HG02759 (cell line): ENCODE results near the gene UGT1A1.

ENCODE experiments used
- ATAC-seq: cut with Tn5 transposase; IDR thresholded peaks from one replicate; pipeline ENCODE4 v1.9.1; 2021; ENCODE audit warnings: mild to moderate bottlenecking, moderate library complexity; ENCODE audit not compliant: unreplicated experiment

UGT1A1 gene

GRCh38 chr2:233794128-233794658 is 34.1 kb downstream of the UGT1A1 start:
- no peak for ATAC-seq

DNA sequence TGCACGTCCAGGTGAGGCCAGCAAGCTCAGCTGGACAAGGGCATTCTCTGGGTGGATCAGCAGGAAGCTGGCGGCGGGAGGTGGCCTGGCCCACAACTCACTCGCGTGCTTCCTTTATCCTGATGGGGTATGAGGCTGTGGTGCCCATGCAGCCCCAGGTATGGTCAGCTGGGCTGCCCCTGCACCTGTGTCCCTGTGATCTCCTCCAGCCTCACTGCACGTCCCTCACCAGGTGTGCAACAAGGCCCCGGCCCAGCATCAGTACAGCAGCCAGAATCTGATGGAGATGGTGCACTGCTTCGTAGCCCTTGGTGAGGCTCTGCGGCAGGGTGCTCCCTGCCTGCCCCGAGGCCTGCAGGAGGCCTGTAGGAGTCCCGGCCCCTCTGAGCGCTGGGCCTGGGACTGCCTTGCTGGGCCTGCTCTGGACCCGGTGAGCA is 35.7 kb downstream of the UGT1A1 start:
- no peak for ATAC-seq

- no peak for ATAC-seq
Observed at GRCh38 chr2:233796254-233796653, 36.2 kb downstream of the UGT1A1 start.

DNA sequence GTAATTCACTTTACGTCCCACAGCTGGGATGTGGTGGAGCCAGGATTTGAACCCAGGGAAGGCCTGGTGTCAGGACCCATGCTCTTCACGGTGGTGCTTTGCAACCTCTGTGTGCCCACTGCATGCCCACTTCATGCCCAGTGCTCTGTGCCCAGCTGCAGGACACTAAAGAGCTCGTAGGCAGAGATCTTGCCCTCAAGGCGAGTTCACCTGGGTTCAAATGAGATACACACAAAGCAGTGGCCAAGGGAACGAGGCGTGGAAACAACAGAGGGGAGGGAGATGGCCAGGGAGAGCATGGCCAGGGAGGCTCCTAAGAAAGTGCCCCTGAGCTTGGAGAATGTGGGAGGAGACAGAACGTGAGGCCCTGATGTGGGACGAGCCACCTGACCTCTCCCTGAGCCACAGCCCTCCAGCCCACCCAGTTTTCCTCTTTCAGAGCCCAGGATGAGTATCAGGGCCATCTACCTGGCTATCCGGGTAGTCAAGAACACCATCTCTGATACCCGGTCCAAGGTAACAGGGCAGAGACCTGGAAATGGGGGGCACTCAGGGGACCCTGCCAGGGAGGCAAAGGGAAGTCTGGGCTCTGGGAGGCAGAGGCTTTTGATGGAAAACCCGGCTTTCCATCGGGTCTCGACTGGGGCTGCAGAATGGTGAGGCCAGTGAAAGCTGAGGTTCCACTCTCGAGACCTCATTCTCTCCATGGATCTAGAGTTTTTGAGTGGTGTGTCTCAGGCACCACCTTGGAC is 38.4 kb downstream of the UGT1A1 start:
- no peak for ATAC-seq

GRCh38 chr2:233799087-233799665 is 39.1 kb downstream of the UGT1A1 start:
- ATAC-seq, result no peak

GRCh38 chr2:233799716-233800115 is 39.6 kb downstream of the UGT1A1 start:
- no peak for ATAC-seq

DNA sequence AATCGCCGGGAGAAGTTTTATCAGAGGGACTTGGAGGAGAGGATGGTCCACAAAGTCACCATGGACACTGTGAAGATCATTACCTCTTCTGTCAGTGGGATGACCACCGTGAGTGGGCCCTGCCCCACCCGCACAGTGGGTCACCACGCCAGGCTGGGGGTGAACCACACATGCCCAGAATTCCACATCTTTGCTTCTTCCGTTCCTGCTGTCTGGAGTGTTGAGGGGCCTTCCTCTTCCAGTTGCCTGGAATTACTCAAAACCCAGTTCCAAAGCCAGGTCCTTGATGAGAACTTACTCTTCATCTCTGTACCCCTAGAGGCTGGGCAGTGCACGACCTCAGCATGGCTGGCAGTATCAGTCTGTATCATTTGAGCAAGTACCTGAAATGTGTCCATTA is 40.1 kb downstream of the UGT1A1 start:
- no peak for ATAC-seq

DNA sequence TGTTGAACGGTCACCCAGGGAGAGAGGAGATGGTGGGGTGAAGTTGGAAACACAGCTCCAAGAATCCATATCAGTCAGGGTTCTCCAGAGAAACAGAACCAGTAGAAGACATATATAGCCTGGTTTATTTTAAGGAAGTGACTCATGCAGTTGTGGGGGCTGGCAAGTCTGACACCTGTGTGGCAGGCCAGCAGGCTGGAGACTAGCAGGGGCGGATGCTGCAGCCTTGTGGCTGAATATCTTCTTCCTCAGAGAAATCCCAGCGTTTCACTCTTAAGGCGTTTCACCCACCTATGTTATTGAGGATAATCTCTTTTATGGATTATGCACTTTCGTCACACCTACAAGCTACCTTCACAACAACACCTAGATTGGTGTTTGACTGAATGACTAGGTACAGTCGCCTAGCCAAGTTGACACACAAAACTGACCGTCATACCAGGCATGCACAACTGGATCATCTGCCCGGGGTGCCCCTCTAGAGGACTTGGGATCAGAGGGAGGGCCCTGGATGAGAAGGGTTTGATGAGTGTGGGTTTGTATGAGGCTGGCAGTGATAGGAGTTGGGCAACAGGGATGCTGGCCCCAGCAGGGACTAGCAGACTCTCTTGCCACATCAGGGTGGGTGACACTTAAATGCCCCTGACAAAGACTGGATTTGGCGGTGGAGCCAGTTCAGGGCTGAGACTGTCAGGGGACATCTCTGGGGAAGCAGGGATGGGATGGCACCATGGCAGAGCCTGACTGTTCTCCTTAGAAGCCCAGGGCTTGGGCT is 41.5 kb downstream of the UGT1A1 start:
- ATAC-seq, result no peak

DNA sequence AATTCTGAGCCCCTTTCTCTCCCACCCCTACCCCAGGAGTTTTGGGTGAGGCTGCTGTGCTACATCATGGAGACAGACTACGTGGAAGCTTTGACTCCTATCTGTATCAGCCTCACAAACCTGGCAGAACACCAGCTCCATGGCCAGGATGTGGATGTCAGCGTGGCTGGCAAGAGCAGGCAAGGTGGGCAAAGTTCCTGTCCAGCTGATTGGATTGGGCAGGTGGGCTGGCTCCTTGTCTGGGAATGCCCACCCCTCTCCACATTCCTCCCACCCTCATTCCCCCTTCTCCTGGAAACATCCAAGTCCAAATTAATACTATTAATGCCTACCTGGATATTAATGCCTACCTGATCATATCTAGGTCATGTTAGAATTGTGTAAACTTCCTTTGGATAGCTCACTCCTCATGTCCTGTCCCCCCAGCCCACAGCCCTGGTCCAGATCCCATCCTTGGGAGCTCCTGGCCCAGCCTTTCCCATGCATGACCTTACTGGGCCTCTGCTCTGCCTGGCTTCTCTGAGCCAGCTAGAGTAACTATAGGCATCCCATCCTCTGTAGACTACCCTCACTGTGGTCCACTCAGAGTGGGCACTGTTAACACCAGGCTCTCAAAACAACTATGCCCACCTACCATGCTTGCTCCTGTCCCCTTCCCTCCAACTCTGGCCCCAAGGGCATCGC is 42.2 kb downstream of the UGT1A1 start:
- no peak for ATAC-seq

GRCh38 chr2:233803292-233803911 is 43.3 kb downstream of the UGT1A1 start:
- no peak for ATAC-seq

DNA sequence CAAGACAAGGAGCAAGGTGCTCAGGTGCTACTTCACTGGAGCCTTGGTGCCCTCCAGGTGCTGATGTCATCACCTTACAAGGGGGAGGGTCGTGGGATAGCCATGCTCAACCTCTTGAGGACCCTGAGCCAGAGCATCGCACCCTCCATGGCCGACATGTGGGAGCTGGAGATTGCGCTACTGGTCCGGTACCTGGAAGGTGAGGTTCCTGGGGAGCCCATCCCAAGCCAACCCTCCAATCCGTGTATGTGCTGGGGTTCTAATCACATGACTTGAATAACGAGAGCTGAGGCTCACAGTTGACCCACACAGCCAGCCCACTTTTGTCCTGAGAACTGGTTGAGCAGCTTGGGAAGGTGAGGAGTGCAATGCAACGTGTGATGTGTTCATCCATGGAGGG is 43.9 kb downstream of the UGT1A1 start:
- ATAC-seq, result no peak

GRCh38 chr2:233807215-233807865 is 47.3 kb downstream of the UGT1A1 start:
- ATAC-seq, result no peak

GRCh38 chr2:233807966-233808935 is 48.2 kb downstream of the UGT1A1 start:
- ATAC-seq, result no peak

DNA sequence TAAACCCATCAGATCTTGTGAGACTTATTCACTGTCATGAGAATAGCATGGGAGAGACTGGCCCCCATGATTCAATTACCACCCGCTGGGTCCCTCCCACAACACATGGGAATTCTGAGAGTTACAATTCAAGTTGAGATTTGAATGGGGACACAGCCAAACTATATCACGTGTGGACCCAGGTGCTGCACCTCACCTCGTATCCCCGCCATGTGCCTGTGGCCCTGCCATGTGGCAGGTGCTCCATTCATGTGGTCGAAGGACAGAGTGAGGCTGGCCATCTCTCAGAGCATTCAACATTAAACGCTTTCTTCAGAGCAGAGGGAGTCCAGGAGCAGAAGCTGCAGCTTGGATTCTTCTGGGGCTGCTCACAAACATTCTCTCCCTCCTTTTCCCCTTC is 50.3 kb downstream of the UGT1A1 start:
- no peak for ATAC-seq

DNA sequence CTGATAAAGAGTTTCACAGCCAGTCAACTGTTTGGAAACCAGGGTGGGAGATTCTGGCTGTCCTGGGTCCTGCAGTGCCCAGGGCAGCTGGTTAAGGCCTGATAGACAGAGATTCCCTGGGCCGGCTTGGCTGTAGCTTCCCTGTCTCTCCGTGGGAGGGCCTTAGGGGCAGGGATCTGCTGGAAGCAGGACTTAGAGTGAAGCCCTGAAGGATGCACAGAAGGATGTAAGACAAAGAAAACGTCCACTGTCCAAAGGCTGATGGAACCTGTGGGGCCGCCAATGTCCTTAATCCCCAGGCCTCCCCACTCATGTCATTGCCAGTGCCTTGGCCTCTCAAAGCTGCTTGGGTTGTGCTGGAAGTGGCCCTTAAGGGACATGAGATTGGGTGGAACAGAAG is 51.0 kb downstream of the UGT1A1 start:
- ATAC-seq, result no peak

- no peak for ATAC-seq
Observed at GRCh38 chr2:233811732-233812131, 51.7 kb downstream of the UGT1A1 start.

- ATAC-seq, result no peak
Observed at GRCh38 chr2:233813236-233814055, 53.4 kb downstream of the UGT1A1 start.
